Esophagus muscularis mucosa (tissue), 4 donors: ENCODE measurements around the gene TRIM9. TPM values are rescaled to one million over a fixed set of nuclear protein-coding genes. Genes with fewer than 3 reads are reported as not detected.

ENCODE experiments used
- DNase-seq: peaks from one replicate; pipeline ENCODE4 v3.0.0-alpha.2; 2017; ENCODE audit errors: extremely low spot score
- H3K27ac ChIP-seq, 4 donors: fragments of 200-600 bp; sonication (generic); replicated peaks in 1 of 4; 1 replicate in 3 of 4; 2 replicates in 1 of 4; pipeline ENCODE4 v1.5.1; 2016 to 2019; ENCODE audit warnings: mild to moderate bottlenecking in 1 of 4
- H3K27me3 ChIP-seq, 4 donors: fragments of 200-600 bp; sonication (generic); one replicate each; pipeline versions ENCODE4 v1.5.1 to v1.6.0; 2016 to 2019
- H3K36me3 ChIP-seq, 4 donors: fragments of 200-600 bp; sonication (generic); one replicate each; pipeline ENCODE4 v1.5.1; 2016 to 2019
- H3K4me1 ChIP-seq, 4 donors: fragments of 200-600 bp; sonication (generic); one replicate each; pipeline ENCODE4 v1.5.1; 2016 to 2019
- H3K4me3 ChIP-seq, 4 donors: fragments of 200-600 bp; sonication (generic); 1 replicate in 2 of 4; 2 replicates in 2 of 4; pipeline ENCODE4 v1.5.1; 2016 to 2019; ENCODE audit warnings: mild to moderate bottlenecking in 4 of 4, moderate library complexity in 1 of 4
- H3K9me3 ChIP-seq, 4 donors: fragments of 200-600 bp; sonication (generic); 1 replicate in 3 of 4; 2 replicates in 1 of 4; pipeline ENCODE4 v1.5.1; 2016 to 2019
- EP300 ChIP-seq: sonication (generic); formaldehyde crosslinking; IDR thresholded peaks from one replicate; pipeline ENCODE4 v1.6.1; 2017; ENCODE audit warnings: antibody characterized with exemption
- POLR2A ChIP-seq: fragments of 450-650 bp; IDR thresholded peaks from one replicate; pipeline ENCODE4 v1.6.1; 2017; ENCODE audit warnings: antibody characterized with exemption, moderate library complexity, mild to moderate bottlenecking, low read depth
- POLR2AphosphoS5 ChIP-seq, 2 donors: sonication (generic); formaldehyde crosslinking; IDR thresholded peaks; one replicate each; pipeline ENCODE4 v1.6.1; 2017; ENCODE audit warnings: antibody characterized with exemption in 2 of 2
- WGBS: methylation state at CpG from one replicate; pipeline ENCODE4 v1.1.5; 2018; 5-methylcytosine and 5-hydroxymethylcytosine counted together
- intact Hi-C: fragments of 100-400 bp; cut with DNase I; formaldehyde crosslinking; loops from one replicate; pipeline ENCODE4 v1.15.1; 2023
- total RNA-seq, 4 donors: library from RNA; depleted of rRNA; stranded (reverse); fragments of >200 nt; gene quantifications; one replicate each; pipeline versions ENCODE4 v1.1.0 to v1.2.1, GENCODE V29; 2016
- TF ChIP-seq, protein P1 (sequence below), 3 experiments: fragments of 200-600 bp in 2 of 3; fragments of 450-650 bp in 1 of 3; sonication (generic) in 2 of 3; IDR thresholded peaks; one replicate each; pipeline ENCODE4 v1.5.1; 2017 to 2019; ENCODE audit warnings: antibody characterized with exemption in 3 of 3, mild to moderate bottlenecking in 2 of 3, moderate library complexity in 1 of 3

TRIM9 gene
- total RNA-seq, 4 donors from 2014 or later: 0.58 to 1.7 (median 0.76) TPM

DNA sequence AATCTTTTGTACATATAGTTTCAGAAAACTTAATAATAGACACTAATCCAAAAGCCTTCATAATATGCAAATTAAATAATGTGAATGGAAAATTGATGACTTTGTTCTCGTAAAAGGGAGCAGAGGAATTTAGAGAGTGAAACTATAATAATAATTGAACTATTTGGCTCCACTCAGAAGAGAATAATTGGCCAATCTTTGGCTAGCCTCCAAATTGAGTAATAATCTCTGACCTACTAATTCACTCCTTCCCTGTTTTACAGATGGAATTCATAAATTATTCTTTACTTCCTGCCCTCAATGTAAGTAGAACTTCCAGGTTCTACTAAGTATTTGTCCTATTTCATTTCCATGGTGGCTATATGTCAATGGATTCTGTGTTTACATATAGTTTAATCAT lies 15.8 kb downstream of the TRIM9 start:
- Histone ChIP-seq H3K27me3 (no peaks in the 10 kb centered on the region), H3K36me3 (no peaks in the 10 kb centered on the region), H3K4me1 (peaks cover 0 to 10% (median 0%) of the 10 kb centered on the region in 4 donors), H3K4me3 (no peak overlapping the region), H3K27ac (no peak overlapping the region), H3K9me3 (no peaks in the 10 kb centered on the region)
- no peak for DNase-seq
- TF ChIP-seq POLR2AphosphoS5 (IDR thresholded peaks at IDR 0.05): no peak
- TF ChIP-seq, protein P1, sequence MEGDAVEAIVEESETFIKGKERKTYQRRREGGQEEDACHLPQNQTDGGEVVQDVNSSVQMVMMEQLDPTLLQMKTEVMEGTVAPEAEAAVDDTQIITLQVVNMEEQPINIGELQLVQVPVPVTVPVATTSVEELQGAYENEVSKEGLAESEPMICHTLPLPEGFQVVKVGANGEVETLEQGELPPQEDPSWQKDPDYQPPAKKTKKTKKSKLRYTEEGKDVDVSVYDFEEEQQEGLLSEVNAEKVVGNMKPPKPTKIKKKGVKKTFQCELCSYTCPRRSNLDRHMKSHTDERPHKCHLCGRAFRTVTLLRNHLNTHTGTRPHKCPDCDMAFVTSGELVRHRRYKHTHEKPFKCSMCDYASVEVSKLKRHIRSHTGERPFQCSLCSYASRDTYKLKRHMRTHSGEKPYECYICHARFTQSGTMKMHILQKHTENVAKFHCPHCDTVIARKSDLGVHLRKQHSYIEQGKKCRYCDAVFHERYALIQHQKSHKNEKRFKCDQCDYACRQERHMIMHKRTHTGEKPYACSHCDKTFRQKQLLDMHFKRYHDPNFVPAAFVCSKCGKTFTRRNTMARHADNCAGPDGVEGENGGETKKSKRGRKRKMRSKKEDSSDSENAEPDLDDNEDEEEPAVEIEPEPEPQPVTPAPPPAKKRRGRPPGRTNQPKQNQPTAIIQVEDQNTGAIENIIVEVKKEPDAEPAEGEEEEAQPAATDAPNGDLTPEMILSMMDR (IDR thresholded peaks at IDR 0.05): no peak
- no peak for TF ChIP-seq POLR2A
- TF ChIP-seq EP300: no peak
- 68% methylated on average over 1 of the region's 1 CpG for WGBS
- intact Hi-C loops: no loop called here

DNA sequence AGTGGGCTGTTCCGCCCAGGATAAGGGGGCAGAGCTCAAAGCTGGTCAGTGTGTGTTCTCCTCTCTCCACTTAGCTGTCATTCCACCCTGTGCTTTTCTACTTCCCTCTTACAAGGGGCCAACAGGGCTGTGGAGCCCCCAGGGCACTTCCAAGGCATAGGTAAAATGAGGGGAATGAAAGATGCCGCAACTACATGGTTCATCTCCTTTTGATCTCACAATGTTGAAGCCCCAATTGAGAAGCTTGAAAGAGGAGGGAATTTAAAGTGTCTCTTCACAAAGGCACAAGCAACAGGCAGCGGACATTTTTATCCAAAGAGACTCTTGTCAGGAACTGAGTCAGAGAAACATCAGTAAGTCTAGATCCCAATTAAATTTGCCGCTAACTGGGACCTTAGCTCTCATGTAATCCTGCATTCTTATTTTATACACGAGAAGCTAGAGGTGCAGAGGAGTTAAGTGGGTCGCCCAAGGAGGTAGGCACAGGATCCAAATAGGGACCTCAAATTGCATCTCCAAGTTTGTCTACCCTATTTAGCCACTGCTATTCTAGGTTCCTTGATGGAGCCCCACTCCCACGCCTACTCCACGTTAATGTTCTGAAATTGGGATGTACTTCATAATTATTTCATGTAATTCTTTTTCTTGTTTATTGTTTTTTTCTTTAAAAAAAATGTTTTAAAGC lies 20.1 kb downstream of the TRIM9 start:
- no peak overlapping the region for H3K4me3 ChIP-seq
- DNase-seq: no peak
- TF ChIP-seq POLR2AphosphoS5 (IDR thresholded peaks at IDR 0.05) (no peak), POLR2A (no peak), EP300 (no peak)
- TF ChIP-seq, protein P1 (IDR thresholded peaks at IDR 0.05): no peak
- no peaks in the 10 kb centered on the region for H3K36me3 ChIP-seq
- H3K27me3 ChIP-seq: no peaks in the 10 kb centered on the region
- no peak overlapping the region for H3K27ac ChIP-seq
- H3K9me3 ChIP-seq: no peaks in the 10 kb centered on the region
- WGBS: 93% methylated on average over 8 of the region's 8 CpGs
- intact Hi-C loops: no loop called here
- H3K4me1 ChIP-seq: peaks cover 0 to 17% (median 9%) of the 10 kb centered on the region in 4 donors

DNA sequence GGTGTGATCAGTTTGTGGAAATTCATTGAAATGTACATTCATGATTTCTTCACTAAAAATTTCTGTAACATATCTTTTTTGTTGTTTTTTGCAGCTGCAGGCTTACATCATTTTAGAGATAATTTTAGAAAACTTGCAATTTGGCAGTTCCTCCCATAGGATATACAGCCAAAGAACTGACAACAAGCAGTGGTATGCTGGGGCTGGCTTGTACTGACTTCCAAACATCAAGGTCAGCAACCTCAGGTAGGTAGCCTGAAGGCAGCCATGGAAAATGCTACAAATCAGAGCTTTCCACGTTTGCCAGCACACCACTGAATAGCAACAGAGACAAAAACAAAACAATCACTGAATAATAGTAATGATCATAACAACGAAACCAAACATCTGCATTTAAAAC lies 21.2 kb downstream of the TRIM9 start:
- Histone ChIP-seq H3K27ac (no peak overlapping the region), H3K27me3 (no peaks in the 10 kb centered on the region), H3K4me3 (no peak overlapping the region), H3K9me3 (no peaks in the 10 kb centered on the region), H3K36me3 (no peaks in the 10 kb centered on the region), H3K4me1 (peaks cover 0 to 17% (median 4%) of the 10 kb centered on the region in 4 donors)
- no peak for DNase-seq
- intact Hi-C loops: no loop called here
- 58% methylated on average over 2 of the region's 2 CpGs for WGBS
- TF ChIP-seq EP300 (no peak), POLR2A (no peak), POLR2AphosphoS5 (IDR thresholded peaks at IDR 0.05) (no peak)
- TF ChIP-seq, protein P1 (IDR thresholded peaks at IDR 0.05): no peak

DNA sequence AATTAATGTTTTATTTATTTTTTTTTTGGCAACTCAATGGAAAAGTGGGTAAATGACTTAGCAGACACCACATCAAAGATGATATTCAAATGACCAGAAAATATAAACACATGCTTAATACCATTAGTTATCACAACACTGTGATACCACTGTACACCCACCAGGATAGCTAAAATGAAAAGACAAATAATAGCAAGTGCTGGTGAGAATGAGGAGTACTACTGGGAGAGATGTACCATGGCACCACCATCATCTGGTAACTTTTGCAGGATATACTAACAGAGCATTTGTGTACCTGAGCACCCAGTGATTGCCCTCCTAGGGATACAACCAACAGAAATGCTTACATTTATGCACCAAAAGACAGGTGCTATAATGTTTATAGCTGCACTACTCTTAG lies 21.9 kb downstream of the TRIM9 start:
- no peak for DNase-seq
- no peaks in the 10 kb centered on the region for H3K36me3 ChIP-seq
- H3K27ac ChIP-seq: no peak overlapping the region
- peaks cover 0 to 17% (median 4%) of the 10 kb centered on the region in 4 donors for H3K4me1 ChIP-seq
- H3K27me3 ChIP-seq: no peaks in the 10 kb centered on the region
- TF ChIP-seq, protein P1 (IDR thresholded peaks at IDR 0.05): no peak
- TF ChIP-seq EP300 (no peak), POLR2A (no peak), POLR2AphosphoS5 (IDR thresholded peaks at IDR 0.05) (no peak)
- H3K9me3 ChIP-seq: no peaks in the 10 kb centered on the region
- no peak overlapping the region for H3K4me3 ChIP-seq
- intact Hi-C loops: no loop called here

DNA sequence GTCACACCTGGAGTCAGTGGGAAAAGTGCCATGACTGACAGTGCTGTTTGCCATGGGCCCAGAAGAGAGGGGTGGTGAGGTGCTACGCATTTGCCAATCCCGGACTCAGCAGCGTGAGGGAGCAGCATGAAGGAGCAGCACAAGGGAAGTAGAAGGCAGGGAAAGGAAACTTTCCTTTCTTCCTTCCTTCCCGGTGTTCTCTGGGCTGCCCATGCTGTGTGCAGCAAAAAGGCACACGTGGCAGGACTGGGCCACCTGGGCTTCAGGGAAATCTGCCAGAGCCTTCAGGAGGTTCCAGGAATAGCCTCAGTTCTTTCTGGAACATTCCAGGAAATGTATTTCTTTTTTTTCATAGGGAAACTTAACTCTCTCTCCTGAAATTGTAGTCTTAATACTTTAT lies 23.0 kb downstream of the TRIM9 start:
- WGBS: 60% methylated on average over 5 of the region's 5 CpGs
- no peak for DNase-seq
- Histone ChIP-seq H3K9me3 (no peaks in the 10 kb centered on the region), H3K4me3 (no peak overlapping the region), H3K27me3 (no peaks in the 10 kb centered on the region), H3K36me3 (no peaks in the 10 kb centered on the region), H3K27ac (no peak overlapping the region), H3K4me1 (peaks cover 0 to 17% (median 4%) of the 10 kb centered on the region in 4 donors)
- intact Hi-C loops: no loop called here
- TF ChIP-seq POLR2AphosphoS5 (IDR thresholded peaks at IDR 0.05) (no peak), POLR2A (no peak), EP300 (no peak)
- TF ChIP-seq, protein P1 (IDR thresholded peaks at IDR 0.05): no peak
